SU-DHL-6 (cell line): ENCODE results near the gene HOXD3.

Experiments
- EZH2phosphoT487 ChIP-seq: fragments of 200-600 bp; sonication (generic), shearing (Covaris generic); conservative IDR thresholded peaks from 2 replicates; pipeline ENCODE4 v1.6.1; 2018; ENCODE audit warnings: mild to moderate bottlenecking, antibody characterized with exemption, low read length, moderate library complexity, mixed read lengths
- TF ChIP-seq, protein P1 (sequence below): fragments of 200-600 bp; sonication (generic); IDR thresholded peaks from one replicate; pipeline ENCODE4 v1.5.1; 2017; ENCODE audit warnings: antibody characterized with exemption, mild to moderate bottlenecking, low read length, moderate library complexity; ENCODE audit not compliant: insufficient read depth, poor library complexity, severe bottlenecking

- TF ChIP-seq, protein P1, sequence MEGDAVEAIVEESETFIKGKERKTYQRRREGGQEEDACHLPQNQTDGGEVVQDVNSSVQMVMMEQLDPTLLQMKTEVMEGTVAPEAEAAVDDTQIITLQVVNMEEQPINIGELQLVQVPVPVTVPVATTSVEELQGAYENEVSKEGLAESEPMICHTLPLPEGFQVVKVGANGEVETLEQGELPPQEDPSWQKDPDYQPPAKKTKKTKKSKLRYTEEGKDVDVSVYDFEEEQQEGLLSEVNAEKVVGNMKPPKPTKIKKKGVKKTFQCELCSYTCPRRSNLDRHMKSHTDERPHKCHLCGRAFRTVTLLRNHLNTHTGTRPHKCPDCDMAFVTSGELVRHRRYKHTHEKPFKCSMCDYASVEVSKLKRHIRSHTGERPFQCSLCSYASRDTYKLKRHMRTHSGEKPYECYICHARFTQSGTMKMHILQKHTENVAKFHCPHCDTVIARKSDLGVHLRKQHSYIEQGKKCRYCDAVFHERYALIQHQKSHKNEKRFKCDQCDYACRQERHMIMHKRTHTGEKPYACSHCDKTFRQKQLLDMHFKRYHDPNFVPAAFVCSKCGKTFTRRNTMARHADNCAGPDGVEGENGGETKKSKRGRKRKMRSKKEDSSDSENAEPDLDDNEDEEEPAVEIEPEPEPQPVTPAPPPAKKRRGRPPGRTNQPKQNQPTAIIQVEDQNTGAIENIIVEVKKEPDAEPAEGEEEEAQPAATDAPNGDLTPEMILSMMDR, result no peak
- no peak for TF ChIP-seq EZH2phosphoT487
Measured at GRCh38 chr2:176130147-176130956, 26.8 kb upstream of the HOXD3 start.
